ENCODE data around the gene SNRNP35.
"Not testable (repeated sequence)": the region's sequence is repeated elsewhere in the genome, so short reads cannot be mapped to it uniquely, and the experiment has no call there.

SNRNP35 gene

GRCh38 chr12:123479442-123480180 lies 21.7 kb downstream of the SNRNP35 start:
- Histone ChIP-seq H3K9ac (ENCODE audit: low read depth, low read length) (no peak overlapping the region), H3K36me3 (ENCODE audit: insufficient read depth, low read depth, low read length) (no peaks in the 10 kb centered on the region), H3K4me1 (ENCODE audit: insufficient read depth, low read length) (no peaks in the 10 kb centered on the region), H3K27ac (ENCODE audit: low read length) (no peak overlapping the region), H3K27me3 (ENCODE audit: insufficient read depth, low read length) (no peaks in the 10 kb centered on the region), H3K9me3 (ENCODE audit: insufficient read depth, low read depth, low read length) (no peaks in the 10 kb centered on the region), H3K4me3 (ENCODE audit: low read length) (no peak overlapping the region)

- not testable (repeated sequence) for H3K36me3 ChIP-seq (ENCODE audit: insufficient read depth, low read depth, low read length); H3K9ac ChIP-seq (ENCODE audit: low read depth, low read length); H3K4me3 ChIP-seq (ENCODE audit: low read length); H3K9me3 ChIP-seq (ENCODE audit: insufficient read depth, low read depth, low read length); H3K27me3 ChIP-seq (ENCODE audit: insufficient read depth, low read length); H3K27ac ChIP-seq (ENCODE audit: low read length); H3K4me1 ChIP-seq (ENCODE audit: insufficient read depth, low read length)
Observed at GRCh38 chr12:123481251-123481650, 23.3 kb downstream of the SNRNP35 start.

GRCh38 chr12:123482876-123483275 lies 24.9 kb downstream of the SNRNP35 start:
- Histone ChIP-seq H3K4me1 (ENCODE audit: insufficient read depth, low read length) (no peaks in the 10 kb centered on the region), H3K27ac (ENCODE audit: low read length) (no peak overlapping the region), H3K36me3 (ENCODE audit: insufficient read depth, low read depth, low read length) (no peaks in the 10 kb centered on the region), H3K4me3 (ENCODE audit: low read length) (no peak overlapping the region), H3K9me3 (ENCODE audit: insufficient read depth, low read depth, low read length) (no peaks in the 10 kb centered on the region), H3K27me3 (ENCODE audit: insufficient read depth, low read length) (no peaks in the 10 kb centered on the region), H3K9ac (ENCODE audit: low read depth, low read length) (no peak overlapping the region)

GRCh38 chr12:123483602-123484248 lies 25.8 kb downstream of the SNRNP35 start:
- Histone ChIP-seq H3K27ac (ENCODE audit: low read length) (no peak overlapping the region), H3K27me3 (ENCODE audit: insufficient read depth, low read length) (no peaks in the 10 kb centered on the region), H3K9me3 (ENCODE audit: insufficient read depth, low read depth, low read length) (no peaks in the 10 kb centered on the region), H3K9ac (ENCODE audit: low read depth, low read length) (no peak overlapping the region), H3K4me1 (ENCODE audit: insufficient read depth, low read length) (no peaks in the 10 kb centered on the region), H3K36me3 (ENCODE audit: insufficient read depth, low read depth, low read length) (no peaks in the 10 kb centered on the region), H3K4me3 (ENCODE audit: low read length) (no peak overlapping the region)

GRCh38 chr12:123485756-123486155 lies 27.8 kb downstream of the SNRNP35 start:
- Histone ChIP-seq H3K4me3 (ENCODE audit: low read length) (no peak overlapping the region), H3K27me3 (ENCODE audit: insufficient read depth, low read length) (no peaks in the 10 kb centered on the region), H3K36me3 (ENCODE audit: insufficient read depth, low read depth, low read length) (no peaks in the 10 kb centered on the region), H3K9ac (ENCODE audit: low read depth, low read length) (no peak overlapping the region), H3K4me1 (ENCODE audit: insufficient read depth, low read length) (no peaks in the 10 kb centered on the region), H3K9me3 (ENCODE audit: insufficient read depth, low read depth, low read length) (no peaks in the 10 kb centered on the region), H3K27ac (ENCODE audit: low read length) (no peak overlapping the region)

DNA sequence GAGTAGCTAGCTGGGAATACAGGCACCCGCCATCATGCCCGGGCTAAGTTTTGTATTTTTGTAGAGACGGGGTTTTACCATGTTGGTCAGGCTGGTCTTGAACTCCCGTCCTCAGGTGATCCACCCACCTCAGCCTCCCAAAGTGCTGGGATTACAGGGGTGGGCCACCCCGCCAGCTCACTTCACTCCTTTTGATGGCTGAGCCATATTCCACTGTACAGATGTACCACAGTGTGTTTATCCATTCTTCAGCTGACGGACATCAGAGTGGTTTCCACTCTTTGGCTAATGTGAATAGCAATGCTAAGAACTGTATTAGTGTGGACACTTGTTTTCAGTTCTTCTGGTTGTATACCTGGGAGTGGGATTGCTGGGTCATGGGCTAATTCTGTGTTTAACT lies 29.5 kb downstream of the SNRNP35 start:
- no peak overlapping the region for H3K27ac ChIP-seq (ENCODE audit: low read length)
- no peaks in the 10 kb centered on the region for H3K9me3 ChIP-seq (ENCODE audit: insufficient read depth, low read depth, low read length)
- H3K36me3 ChIP-seq (ENCODE audit: insufficient read depth, low read depth, low read length): no peaks in the 10 kb centered on the region
- no peak overlapping the region for H3K9ac ChIP-seq (ENCODE audit: low read depth, low read length)
- H3K27me3 ChIP-seq (ENCODE audit: insufficient read depth, low read length): no peaks in the 10 kb centered on the region
- no peak overlapping the region for H3K4me3 ChIP-seq (ENCODE audit: low read length)
- no peaks in the 10 kb centered on the region for H3K4me1 ChIP-seq (ENCODE audit: insufficient read depth, low read length)

DNA sequence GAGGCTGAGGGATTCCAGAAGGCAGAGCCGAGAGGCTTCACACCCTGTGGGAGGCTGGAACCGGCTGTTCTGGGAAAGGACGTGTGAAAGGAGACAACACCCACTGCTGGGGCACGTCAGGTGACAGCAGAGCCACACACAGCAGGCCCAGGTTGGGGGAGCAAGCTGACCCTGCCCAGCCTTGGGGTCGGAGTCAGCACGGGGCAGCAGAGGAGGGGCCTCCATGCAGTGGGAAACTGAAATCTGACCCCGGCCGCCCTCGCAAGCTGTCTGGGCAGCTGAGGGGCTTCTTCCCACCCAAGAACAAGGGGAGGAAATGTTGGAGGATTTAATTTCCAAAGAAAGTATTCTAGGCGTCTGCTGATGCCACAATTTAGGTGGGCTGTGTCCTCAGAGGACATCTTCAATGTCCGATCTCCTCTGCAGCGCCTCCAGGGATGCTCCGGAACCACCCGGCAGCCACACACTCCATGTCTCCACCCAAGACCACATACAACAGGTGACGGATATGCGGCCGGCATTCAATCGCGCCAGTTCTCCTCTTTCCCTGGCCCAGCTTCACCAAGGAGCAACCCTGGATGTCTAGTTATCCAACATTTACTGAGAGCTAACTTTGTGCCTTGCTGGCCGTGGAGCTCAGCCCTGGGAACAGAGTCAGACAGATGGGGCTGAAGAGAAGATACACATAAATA lies 30.7 kb downstream of the SNRNP35 start:
- Histone ChIP-seq H3K27ac (ENCODE audit: low read length) (no peak overlapping the region), H3K36me3 (ENCODE audit: insufficient read depth, low read depth, low read length) (no peaks in the 10 kb centered on the region), H3K27me3 (ENCODE audit: insufficient read depth, low read length) (no peaks in the 10 kb centered on the region), H3K9me3 (ENCODE audit: insufficient read depth, low read depth, low read length) (no peaks in the 10 kb centered on the region), H3K9ac (ENCODE audit: low read depth, low read length) (no peak overlapping the region), H3K4me3 (ENCODE audit: low read length) (no peak overlapping the region), H3K4me1 (ENCODE audit: insufficient read depth, low read length) (no peaks in the 10 kb centered on the region)

- no peaks in the 10 kb centered on the region for H3K36me3 ChIP-seq (ENCODE audit: insufficient read depth, low read depth, low read length)
- no peaks in the 10 kb centered on the region for H3K4me1 ChIP-seq (ENCODE audit: insufficient read depth, low read length)
- H3K27me3 ChIP-seq (ENCODE audit: insufficient read depth, low read length): no peaks in the 10 kb centered on the region
- no peak overlapping the region for H3K4me3 ChIP-seq (ENCODE audit: low read length)
- no peak overlapping the region for H3K9ac ChIP-seq (ENCODE audit: low read depth, low read length)
- no peaks in the 10 kb centered on the region for H3K9me3 ChIP-seq (ENCODE audit: insufficient read depth, low read depth, low read length)
- no peak overlapping the region for H3K27ac ChIP-seq (ENCODE audit: low read length)
Observed at GRCh38 chr12:123489580-123489979, 31.6 kb downstream of the SNRNP35 start.

- Histone ChIP-seq H3K4me1 (ENCODE audit: insufficient read depth, low read length) (no peaks in the 10 kb centered on the region), H3K9me3 (ENCODE audit: insufficient read depth, low read depth, low read length) (no peaks in the 10 kb centered on the region), H3K36me3 (ENCODE audit: insufficient read depth, low read depth, low read length) (no peaks in the 10 kb centered on the region), H3K9ac (ENCODE audit: low read depth, low read length) (no peak overlapping the region), H3K27me3 (ENCODE audit: insufficient read depth, low read length) (no peaks in the 10 kb centered on the region), H3K27ac (ENCODE audit: low read length) (no peak overlapping the region), H3K4me3 (ENCODE audit: low read length) (no peak overlapping the region)
Observed at GRCh38 chr12:123490089-123490488, 32.1 kb downstream of the SNRNP35 start.

DNA sequence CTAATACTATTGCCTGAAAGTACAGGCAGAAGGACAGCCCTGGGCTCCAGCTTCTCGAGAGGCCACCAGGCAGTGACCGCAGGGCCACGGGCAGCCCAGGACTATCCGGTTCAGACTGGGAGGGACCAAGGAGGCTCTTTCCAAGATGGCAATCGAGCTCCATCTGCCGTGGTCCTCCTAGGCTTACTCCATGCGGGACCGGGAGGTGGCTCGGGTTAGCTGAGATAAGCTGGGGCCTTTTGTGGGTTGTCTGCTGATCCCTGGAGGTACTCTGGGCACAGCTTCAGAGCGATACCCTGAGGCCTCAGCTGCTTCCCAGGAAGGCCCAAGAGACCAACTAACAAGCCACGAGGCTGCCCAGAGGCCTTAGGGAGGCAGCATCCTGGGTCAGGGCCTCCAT lies 33.1 kb downstream of the SNRNP35 start:
- H3K9ac ChIP-seq (ENCODE audit: low read depth, low read length): no peak overlapping the region
- no peak overlapping the region for H3K27ac ChIP-seq (ENCODE audit: low read length)
- no peaks in the 10 kb centered on the region for H3K36me3 ChIP-seq (ENCODE audit: insufficient read depth, low read depth, low read length)
- no peaks in the 10 kb centered on the region for H3K4me1 ChIP-seq (ENCODE audit: insufficient read depth, low read length)
- no peak overlapping the region for H3K4me3 ChIP-seq (ENCODE audit: low read length)
- no peaks in the 10 kb centered on the region for H3K27me3 ChIP-seq (ENCODE audit: insufficient read depth, low read length)
- no peaks in the 10 kb centered on the region for H3K9me3 ChIP-seq (ENCODE audit: insufficient read depth, low read depth, low read length)

- no peak overlapping the region for H3K9ac ChIP-seq (ENCODE audit: low read depth, low read length)
- no peaks in the 10 kb centered on the region for H3K4me1 ChIP-seq (ENCODE audit: insufficient read depth, low read length)
- H3K27ac ChIP-seq (ENCODE audit: low read length): no peak overlapping the region
- H3K9me3 ChIP-seq (ENCODE audit: insufficient read depth, low read depth, low read length): no peaks in the 10 kb centered on the region
- H3K27me3 ChIP-seq (ENCODE audit: insufficient read depth, low read length): no peaks in the 10 kb centered on the region
- no peak overlapping the region for H3K4me3 ChIP-seq (ENCODE audit: low read length)
- no peaks in the 10 kb centered on the region for H3K36me3 ChIP-seq (ENCODE audit: insufficient read depth, low read depth, low read length)
Observed at GRCh38 chr12:123491481-123491880, 33.5 kb downstream of the SNRNP35 start.

Data from iPS-20b (cell line).